Posterior cingulate gyrus (tissue), 11 donors: ENCODE results near the gene PPFIBP2.

Source experiments
- DNase-seq, 10 donors: peaks; one replicate each; pipeline versions ENCODE4 v3.0.0 to v3.0.0-alpha.2; 2020 to 2021; ENCODE audit warnings: mixed read lengths in 3 of 10
- intact Hi-C: fragments of 100-400 bp; cut with DNase I; formaldehyde crosslinking; loops from one replicate; pipeline ENCODE4 v1.15.1; 2023

The PPFIBP2 gene

GRCh38 chr11:7593481-7593880 is 79.7 kb downstream of the PPFIBP2 start:
- DNase-seq = no peak
- intact Hi-C loops = no loop called here

- intact Hi-C loops = no loop called here
- no peak for DNase-seq
These were observed 81.4 kb downstream of the PPFIBP2 start for GRCh38 chr11:7595016-7595866.

GRCh38 chr11:7595951-7596350 is 82.2 kb downstream of the PPFIBP2 start:
- intact Hi-C loops = no loop called here

GRCh38 chr11:7596975-7597391 is 83.2 kb downstream of the PPFIBP2 start:
- intact Hi-C loops = no loop called here
- no peak for DNase-seq

More at GRCh38 chr11:7595951-7596350, 82.2 kb downstream of the PPFIBP2 start:
- DNase-seq = no peak

GRCh38 chr11:7597620-7598019 is 83.8 kb downstream of the PPFIBP2 start:
- intact Hi-C loops = no loop called here
- no peak for DNase-seq

- DNase-seq = no peak
- intact Hi-C loops = no loop called here
These were observed 85.4 kb downstream of the PPFIBP2 start for GRCh38 chr11:7599209-7599608.

GRCh38 chr11:7600205-7600775 is 86.5 kb downstream of the PPFIBP2 start:
- intact Hi-C loops = no loop called here
- peak in 2 of 10 donors; percentile 67 to 89 for DNase-seq

GRCh38 chr11:7603031-7603781 is 89.4 kb downstream of the PPFIBP2 start:
- intact Hi-C loops = no loop called here
- no peak for DNase-seq

GRCh38 chr11:7604331-7604955 is 90.6 kb downstream of the PPFIBP2 start:
- intact Hi-C loops = no loop called here

GRCh38 chr11:7605186-7605943 is 91.6 kb downstream of the PPFIBP2 start:
- intact Hi-C loops = no loop called here
- no peak for DNase-seq

More at GRCh38 chr11:7604331-7604955, 90.6 kb downstream of the PPFIBP2 start:
- DNase-seq = no peak

GRCh38 chr11:7606496-7606895 is 92.7 kb downstream of the PPFIBP2 start:
- intact Hi-C loops = no loop called here
- DNase-seq = no peak

GRCh38 chr11:7609015-7609414 is 95.2 kb downstream of the PPFIBP2 start:
- no peak for DNase-seq
- intact Hi-C loops = no loop called here

GRCh38 chr11:7609521-7609920 is 95.7 kb downstream of the PPFIBP2 start:
- no peak for DNase-seq
- intact Hi-C loops = no loop called here

- DNase-seq = no peak
- intact Hi-C loops = no loop called here
These were observed 96.6 kb downstream of the PPFIBP2 start for GRCh38 chr11:7610393-7610792.

GRCh38 chr11:7611411-7611810 is 97.6 kb downstream of the PPFIBP2 start:
- intact Hi-C loops = no loop called here
- no peak for DNase-seq

GRCh38 chr11:7612056-7612660 is 98.4 kb downstream of the PPFIBP2 start:
- no peak for DNase-seq
- intact Hi-C loops = no loop called here

- no peak for DNase-seq
- intact Hi-C loops = no loop called here
These were observed 99.0 kb downstream of the PPFIBP2 start for GRCh38 chr11:7612661-7613393.

GRCh38 chr11:7613394-7613720 is 99.6 kb downstream of the PPFIBP2 start:
- intact Hi-C loops = no loop called here
- DNase-seq = no peak

GRCh38 chr11:7614656-7615055 is 100.9 kb downstream of the PPFIBP2 start:
- DNase-seq = no peak
- intact Hi-C loops = no loop called here
